Activated naive CD4-positive, alpha-beta T cell treated with anti-CD3 and anti-CD28 coated beads, Interleukin-2, amount 50 U/mL, for 16 hours (primary cell): ENCODE results near the gene AGBL4.

Source experiments
- DNase-seq: peaks from one replicate; pipeline ENCODE4 v3.0.0-alpha.2; 2020

AGBL4 gene

GRCh38 chr1:49694251-49694827 lies 329.4 kb downstream of the AGBL4 start:
- no peak for DNase-seq

GRCh38 chr1:49686107-49686506 lies 337.6 kb downstream of the AGBL4 start:
- DNase-seq: no peak

DNA sequence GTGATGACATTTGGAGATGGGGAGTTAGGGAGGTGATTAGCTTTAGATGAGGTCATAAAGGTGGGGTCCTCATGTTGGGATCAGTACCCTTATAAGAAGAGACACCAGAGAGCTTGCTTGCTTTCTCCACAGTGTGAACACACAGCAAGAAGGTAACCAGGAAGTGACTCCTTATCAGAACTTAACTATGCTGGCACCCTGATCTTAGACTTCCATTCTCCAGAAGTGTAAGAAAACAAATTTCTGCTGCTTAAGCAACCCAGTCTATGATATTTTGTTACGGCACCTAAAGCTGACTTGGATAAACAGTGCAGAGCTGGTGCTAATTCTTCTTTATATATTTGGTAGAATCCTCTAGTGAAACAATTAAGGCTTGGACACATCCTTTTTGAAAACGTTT lies 346.0 kb downstream of the AGBL4 start:
- no peak for DNase-seq

- DNase-seq: no peak
Measured at GRCh38 chr1:49651136-49651535, 372.6 kb downstream of the AGBL4 start.

DNA sequence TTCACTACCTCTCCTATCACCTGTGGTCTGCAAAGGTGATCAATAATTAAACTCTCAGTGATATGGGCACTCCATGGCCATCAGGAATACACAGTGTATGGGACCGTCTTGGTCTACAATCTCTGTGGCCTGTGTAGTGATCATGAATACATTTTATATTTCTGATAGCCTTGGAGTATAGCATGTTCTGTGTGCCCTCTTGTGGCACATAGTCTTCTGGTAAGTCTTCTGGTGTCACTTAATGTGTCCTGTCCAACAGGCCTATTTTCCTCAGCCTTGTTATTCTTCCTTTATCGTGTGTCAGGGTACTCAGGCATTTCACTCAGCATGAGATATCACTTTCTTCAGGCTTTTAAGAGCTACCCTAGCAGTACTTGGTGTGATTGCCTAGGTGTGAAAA lies 393.6 kb downstream of the AGBL4 start:
- DNase-seq: no peak

GRCh38 chr1:49627781-49628180 lies 396.0 kb downstream of the AGBL4 start:
- DNase-seq: no peak

DNA sequence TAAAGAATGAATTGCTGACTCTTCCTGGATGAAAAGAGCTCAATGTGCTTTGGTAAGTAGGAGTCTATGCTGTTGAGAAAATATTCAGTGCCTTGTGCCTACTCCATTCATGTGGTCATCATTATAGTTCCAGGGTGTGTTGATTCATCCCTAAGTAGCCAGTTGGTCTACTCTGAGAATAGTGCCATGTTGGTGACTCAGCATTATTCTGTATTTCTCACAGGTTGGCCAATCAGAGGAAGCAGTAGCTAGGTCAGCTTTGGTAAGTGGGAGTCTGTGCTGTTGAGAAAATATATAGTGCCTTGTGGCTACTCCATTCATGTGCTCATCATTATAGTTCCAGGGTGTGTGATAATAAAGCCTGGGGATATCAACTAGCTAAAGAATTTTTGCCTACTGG lies 397.3 kb downstream of the AGBL4 start:
- DNase-seq: no peak

DNA sequence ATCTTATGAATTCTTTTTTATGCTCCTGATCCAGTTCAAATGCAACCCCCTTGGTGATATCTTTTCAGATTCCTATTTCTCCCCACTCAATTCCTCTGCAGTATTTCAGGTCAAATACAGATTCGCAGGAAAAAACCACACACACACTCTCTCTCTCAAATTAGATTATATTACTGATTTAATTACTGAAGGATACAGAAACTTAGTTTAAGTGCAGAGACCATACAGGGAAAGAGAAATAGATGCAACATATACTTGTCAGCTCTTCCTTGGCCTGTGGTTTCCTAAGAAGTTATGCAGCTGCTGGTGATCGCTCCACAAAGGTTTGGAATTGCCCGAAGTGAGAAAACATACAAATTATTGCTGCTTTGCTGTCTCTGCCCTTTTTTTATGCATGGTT lies 400.9 kb downstream of the AGBL4 start:
- no peak for DNase-seq

DNA sequence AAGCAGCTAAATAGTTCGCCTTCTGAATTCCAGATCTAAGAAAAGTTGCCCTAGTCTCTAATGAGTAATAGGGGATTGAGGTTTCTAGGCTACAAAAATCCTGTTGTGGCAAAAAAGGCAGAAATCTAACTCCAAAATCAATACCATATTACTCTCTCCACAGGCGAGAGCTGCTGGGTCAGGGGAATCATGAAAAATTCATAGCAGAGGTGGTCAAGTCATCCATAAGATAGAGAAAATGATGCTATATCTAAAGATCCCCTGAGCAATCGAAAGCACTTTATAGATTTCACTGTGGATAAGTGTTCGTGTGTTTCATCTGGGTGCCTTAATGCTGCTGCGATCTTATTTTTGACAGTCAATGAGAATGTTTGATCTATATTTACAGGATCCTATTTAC lies 417.7 kb downstream of the AGBL4 start:
- DNase-seq: no peak

DNA sequence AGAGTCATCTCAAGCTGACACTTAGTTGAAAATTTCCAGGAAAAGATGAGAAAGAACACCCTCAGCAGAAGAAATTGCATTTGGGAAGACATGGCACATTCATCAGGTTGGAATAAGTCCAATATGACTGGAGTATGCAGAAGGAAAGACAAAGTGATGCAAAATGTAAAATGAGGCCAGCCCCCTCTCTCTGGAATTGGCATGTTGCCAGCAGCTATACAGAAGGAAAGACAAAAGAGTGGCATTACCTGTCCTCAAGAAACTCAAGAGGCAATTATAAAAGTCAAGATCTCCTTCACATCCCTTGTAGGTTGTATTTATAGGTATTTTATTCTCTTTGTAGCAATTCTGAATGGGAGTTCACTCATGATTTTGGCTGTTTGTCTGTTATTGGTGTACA lies 426.3 kb downstream of the AGBL4 start:
- no peak for DNase-seq

GRCh38 chr1:49576327-49576901 lies 447.3 kb downstream of the AGBL4 start:
- DNase-seq: no peak

DNA sequence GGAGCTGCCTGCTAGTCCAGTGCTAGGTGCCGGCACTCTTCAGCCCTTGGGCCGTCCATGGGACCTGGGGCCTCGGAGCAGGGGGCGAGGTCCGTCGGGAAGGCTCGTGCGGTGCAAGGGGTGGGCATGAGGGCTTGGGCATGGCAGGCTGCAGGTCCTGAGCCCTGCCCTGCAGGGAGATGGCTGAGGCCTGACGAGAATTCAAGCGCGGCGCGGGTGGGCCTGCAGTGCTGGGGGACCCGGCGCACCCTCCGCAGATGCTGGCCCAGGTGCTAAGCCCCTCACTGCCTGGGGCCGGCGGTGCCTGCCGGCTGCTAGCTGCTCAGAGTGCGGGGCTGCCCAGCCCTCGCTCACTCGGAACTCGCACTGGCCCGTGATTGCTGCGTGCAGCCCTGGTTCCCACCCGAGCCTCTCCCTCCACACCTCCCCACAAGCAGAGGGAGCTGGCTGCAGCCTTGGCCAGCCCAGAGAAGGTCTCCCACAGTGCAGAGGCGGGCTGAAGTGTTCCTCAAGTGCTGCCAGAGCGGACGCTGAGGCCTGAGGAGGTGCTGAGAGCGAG lies 467.0 kb downstream of the AGBL4 start:
- DNase-seq: no peak

DNA sequence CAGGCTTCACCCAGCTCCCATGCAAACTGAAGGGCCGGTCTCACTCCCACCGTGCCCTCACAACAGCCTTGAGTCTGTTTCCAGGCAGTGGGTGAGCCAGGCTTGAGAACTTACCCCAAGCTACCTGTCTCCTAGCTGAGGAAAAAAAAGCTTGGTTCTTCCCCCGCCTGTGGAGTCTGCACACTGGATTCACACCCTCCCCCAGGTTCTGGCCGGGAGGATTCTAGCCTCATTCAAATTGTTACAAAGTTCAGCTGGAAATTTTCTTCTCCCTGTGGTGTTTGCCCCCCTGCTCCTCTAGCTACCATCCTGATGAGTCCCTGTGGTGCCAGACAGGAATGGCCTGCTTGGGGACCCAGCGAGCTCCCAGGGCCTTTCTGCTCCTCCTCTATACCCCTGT lies 471.7 kb downstream of the AGBL4 start:
- DNase-seq: no peak

- no peak for DNase-seq
Measured at GRCh38 chr1:49544615-49545014, 479.1 kb downstream of the AGBL4 start.

GRCh38 chr1:49541096-49541752 lies 482.5 kb downstream of the AGBL4 start:
- no peak for DNase-seq

DNA sequence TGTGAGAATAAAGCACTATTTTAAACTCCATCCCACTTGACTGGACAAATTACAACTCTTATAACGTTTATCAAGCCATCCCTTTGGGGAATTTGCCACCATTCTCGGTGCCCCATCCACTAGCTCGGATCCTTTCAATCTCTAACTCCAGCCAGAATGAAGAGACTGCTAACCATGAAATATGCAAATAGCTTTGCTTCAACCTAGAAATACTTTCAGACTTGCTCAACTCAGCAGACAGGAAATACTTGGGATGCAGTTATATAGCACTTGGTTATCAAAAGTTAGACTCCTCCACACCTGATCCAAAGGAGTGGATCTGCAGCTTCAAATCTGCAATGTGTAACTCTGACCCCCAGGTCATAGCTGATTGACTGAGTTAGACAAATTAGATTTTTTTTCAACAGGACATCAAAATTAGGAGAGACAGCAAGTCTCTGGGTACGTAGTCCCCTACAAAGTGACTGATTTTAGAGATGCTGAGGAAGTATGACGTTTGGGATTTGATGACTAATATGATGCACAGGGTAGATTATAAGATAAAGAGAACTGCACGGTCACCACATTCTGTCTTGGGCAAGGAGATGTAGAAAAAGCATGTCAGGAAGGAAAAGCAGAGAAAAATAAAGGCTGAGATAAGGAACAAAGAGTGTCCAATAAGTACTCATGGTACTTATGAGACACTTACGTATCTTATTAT lies 496.0 kb downstream of the AGBL4 start:
- no peak for DNase-seq

- DNase-seq: no peak
Measured at GRCh38 chr1:49526672-49527071, 497.1 kb downstream of the AGBL4 start.

DNA sequence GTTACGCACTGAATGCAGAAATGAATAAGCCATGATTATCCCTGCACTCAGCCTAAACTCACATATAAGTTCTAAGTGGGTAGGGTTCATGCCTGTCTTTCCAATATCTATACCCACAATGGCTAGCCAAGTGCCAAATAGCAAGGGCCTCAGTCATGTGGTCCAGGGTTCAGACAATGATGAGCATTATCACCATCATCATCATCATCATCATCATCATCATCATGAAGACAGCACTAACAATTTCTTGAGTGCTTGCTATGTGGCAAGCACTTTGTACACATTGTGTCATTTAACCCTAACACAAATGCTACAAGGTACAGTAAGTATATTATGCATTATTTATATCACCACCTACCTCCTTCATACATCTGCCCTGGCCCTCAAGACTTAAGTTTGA lies 500.0 kb downstream of the AGBL4 start:
- no peak for DNase-seq

DNA sequence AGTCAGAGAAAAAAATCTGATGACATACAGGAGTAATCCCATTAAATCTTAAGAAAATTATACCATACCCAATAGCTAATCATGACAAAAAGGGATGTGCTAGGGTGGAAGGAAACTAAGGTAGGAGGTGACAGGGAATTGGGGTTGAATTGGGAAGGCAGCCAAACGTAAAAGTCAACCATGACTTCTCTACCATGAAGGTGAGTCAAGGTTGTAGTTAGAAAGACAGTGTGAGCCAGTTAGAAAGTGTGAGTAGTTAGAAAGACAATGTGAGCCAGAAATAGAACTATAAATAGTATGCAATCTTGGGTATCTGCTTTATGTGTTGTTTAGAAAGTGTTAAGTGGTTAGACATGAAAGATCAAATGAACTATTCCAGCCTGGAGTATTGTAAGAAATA lies 556.8 kb downstream of the AGBL4 start:
- no peak for DNase-seq

GRCh38 chr1:49465486-49466185 lies 558.1 kb downstream of the AGBL4 start:
- DNase-seq: no peak

GRCh38 chr1:49448200-49448599 lies 575.6 kb downstream of the AGBL4 start:
- DNase-seq: no peak

DNA sequence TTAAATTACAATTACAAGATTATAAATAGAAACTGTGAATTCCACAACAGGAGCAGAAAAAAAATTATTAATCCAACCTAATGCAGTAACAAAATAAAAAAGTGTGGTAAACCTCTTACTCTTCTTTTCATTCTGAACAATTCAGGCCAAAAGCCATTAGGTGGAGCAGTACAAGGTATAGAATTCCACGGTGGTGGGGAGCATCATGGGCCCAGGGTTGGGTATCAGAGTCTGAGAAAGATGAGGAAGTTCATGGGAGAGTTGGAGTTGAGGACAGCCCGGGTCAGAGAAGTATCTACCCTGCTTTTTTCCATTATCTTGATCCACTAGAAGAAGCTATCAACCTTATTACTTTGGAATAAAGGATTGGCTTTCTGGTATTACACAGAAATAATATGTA lies 586.9 kb downstream of the AGBL4 start:
- DNase-seq: no peak

DNA sequence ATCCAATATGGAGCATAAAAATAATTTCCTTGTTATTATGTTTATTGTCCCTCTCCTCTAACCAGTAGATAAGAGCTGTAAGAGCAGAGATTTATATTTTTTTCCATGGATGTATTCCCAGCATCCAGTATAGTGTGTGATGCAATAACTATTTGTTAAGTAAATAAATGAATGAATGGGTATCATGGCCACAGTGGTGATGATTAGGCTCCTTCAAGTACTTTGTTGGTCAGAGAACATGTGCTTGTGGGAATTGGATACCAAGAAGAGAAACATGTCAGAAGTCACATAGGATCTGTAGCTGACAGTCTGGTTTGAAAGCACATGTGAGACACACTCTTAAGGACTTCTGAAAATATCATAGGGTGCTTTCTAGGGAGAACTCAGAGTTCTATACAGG lies 588.5 kb downstream of the AGBL4 start:
- no peak for DNase-seq
